DMS 273 treated with DMSO at 0.1 percent for 48 hours (cell line): ENCODE results near the gene MAPK10.
"Not testable (repeated sequence)": the region's sequence is repeated elsewhere in the genome, so short reads cannot be mapped to it uniquely, and the experiment has no call there.

Experiments
- DNase-seq: peaks from one replicate; lab custom pipeline; 2025; lab: John Stamatoyannopoulos, UW

Gene MAPK10

DNA sequence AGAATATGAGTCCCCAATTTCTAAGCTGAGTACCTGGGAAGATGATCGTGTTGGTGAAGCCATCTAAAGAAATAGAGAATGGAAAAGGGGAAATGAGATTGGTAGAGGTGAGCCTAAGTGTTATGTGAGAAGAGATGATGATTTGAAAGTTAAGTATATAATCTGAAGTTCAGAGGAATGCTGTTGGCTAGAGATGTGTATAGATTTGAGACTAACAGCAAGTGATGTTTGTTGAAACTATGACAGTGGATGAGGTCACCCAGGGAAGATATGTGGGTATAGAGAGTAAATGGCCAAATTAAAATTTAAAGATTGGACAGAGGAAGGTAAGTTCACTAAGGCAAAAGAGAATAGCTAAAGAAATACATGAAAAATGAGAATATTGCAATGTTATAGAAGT is 324.2 kb downstream of the MAPK10 start:
- DNase-seq: no peak

DNA sequence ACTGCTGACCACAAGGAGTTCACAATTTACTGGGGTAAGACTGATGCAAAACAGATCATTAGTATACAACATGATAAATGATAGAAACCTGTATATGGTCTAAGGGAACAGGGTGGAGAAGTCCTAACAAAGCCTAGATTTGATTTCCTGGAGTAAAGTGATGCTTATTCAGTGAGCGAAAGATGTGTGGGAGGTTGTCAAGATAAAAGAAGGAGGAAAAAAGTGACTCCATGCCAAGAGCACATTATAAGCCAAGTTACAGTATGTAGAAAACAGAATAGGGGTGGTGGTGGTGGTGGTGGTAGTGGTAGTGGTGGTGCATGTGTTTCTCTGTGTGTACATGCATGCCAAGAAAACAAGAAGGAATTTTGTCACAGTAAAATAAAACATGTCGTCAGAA is 325.2 kb downstream of the MAPK10 start:
- DNase-seq: no peak

DNA sequence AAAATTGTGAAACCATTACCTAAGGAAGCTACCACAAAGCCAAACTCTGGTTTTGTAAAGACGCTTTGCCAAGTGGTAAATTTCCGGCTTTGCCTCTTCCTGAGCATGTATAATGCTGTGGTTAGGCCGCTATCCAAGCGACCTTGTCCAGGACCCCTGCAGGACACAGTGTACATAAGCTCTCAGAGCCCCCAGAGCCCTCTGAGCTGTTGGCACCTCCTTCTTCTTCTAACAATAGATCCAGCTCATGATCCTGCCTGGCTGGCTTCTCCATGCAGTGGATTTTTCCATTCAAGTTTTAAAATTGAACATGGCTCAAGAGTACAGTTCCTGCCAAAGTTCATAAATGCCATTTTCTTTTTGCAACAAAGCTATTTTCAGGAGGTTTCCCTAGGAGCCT is 326.7 kb downstream of the MAPK10 start:
- DNase-seq: no peak

DNA sequence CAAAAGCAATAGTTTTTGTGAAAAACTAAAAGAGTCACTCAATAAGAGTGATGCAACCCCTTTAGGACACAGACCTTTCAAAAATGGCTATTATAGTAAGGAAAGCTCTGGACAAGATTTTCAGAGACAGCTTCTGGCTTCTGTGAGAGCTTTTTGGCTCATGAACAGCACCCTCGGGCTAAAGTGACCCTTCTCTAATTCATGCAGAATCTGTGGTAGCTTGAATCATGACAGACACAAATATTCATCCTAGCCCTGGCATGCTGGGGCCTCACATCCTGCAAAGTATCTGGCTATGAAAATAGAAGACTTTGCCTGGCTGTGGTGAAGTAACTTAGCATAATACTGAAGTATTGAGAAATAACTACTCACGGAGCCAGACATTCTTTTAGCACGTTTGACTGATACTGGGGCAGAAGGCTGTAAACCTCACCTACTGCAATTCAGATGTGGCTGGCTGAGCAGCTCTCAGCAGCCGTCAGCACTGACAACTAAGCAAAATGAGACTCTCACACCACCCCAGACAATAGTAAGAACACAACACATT is 327.3 kb downstream of the MAPK10 start:
- DNase-seq: no peak

DNA sequence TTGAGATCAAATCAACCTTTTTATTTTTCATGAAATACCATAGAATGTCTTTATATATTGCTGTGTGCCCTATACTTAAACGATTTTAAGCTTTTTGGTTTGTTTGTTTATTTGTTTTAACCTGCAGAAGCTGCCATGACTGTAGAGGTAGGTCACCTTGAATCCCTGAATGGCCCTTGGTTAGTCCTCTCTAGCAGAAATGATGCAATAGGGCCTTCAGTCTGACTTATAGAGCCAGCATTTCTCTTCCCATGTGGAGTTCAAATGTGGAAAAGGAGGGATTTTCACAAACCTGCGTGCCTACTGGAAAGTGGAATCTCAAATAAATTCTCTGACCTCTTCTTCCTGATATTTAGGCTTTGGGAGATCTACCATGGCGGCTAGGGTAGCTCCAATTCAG is 327.9 kb downstream of the MAPK10 start:
- no peak for DNase-seq

DNA sequence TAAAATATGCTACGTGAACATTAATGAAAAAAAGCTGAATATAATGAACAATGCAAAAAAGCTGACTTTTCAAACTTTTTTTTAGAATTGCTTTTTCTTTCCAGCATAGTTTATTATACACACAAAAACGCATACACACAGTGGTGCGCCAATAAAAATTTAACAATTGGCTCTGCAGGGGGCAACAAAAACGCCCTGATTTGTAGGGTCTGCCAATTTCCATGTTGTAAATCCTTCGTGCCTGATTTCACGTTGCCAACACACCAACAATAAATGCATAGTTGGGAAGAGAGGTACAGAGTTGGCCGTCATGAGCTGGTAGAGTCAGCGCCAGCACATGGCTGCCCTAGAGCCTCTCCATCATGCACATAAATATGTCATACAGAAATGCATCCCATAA is 333.1 kb downstream of the MAPK10 start:
- DNase-seq: no peak

DNA sequence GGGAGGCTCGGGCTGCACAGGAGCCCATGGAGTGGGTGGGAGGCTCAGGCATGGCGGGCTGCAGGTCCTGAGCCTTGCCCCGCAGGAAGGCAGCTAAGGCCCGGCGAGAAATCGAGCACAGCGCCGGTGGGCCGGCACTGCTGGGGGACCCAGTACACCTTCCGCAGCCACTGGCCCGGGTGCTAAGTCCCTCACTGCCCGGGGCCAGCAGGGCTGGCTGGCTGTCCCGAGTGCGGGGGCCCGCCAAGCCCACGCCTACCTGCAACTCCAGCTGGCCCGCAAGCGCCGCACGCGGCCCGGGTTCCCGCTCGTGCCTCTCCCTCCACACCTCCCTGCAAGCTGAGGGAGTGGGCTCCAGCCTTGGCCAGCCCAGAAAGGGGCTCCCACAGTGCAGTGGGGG is 338.2 kb downstream of the MAPK10 start:
- not testable (repeated sequence) for DNase-seq

DNA sequence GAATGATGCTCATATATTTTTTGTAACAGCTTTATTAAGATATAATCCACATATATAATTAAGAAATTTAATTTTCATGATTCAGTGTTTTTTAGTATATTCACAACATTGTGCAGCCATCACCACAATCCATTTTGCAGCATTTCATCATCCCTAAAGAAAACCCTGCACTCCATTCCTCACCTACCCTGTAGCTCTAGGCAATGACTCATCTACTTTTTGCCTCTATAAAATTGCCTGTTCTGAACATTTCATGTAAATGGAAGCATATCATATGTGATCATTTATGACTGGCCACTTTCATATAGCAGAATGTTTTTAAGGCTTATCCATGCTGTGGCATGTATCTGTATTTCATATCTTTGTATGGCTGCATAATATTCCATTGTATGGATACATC is 339.9 kb downstream of the MAPK10 start:
- no peak for DNase-seq

DNA sequence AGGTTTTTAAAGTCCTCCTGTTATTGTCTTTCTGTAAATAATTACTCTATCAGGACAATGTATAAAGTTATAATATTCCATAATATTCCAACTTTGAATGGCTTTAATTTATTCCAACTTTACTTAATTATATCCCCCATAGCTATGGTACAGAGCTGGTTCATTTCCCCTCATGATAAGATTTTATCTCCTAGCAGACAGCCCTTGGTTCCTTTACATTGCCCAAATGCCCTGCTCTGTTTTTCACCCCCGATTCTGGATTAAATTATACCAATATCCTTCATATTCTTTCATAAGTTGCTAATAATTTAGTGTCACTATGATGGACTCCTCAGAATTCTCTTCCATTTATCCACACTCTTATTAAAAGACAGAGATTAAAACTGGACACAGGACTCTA is 340.5 kb downstream of the MAPK10 start:
- DNase-seq: no peak

DNA sequence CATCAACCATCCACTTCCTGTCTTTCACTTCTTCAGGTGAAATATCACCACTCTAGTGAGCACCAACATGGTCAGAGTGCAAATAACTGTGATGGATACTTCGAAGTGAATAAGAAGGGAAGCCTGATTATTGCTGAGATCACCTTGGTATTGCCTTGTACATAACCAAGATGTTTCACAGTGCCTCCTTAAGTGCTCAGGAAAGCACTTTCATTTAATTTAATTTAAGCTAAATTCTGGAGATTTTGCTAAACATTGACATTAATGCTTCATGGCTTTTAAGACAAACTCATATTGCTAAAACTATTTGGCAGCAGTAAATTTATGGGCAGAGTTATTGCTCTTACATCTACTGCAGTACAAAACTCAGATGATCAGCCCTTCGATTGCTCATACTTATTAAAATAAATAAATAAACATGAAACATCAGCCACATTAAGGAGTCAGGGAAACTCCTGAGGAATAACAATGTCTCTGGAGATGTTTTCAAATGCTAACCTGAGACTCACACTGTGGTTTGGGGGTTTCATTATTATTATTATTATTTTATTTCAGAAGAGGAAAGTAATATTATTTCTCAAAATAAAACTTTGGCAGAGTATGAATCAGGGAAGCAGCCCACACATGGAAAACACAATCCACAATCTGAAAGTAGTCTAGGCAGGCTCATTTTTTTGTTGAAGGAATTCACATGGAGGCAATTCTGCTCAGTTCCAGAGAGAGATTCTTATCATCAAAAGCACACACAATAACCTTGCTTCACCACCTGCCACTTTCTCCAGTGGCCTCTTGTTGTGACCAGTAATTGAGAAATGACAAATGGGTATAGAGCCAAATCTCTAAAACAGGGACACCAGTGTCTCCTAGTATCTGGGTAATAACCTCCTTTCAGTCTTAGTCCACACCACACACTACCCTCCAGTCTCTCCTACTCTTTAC is 344.2 kb downstream of the MAPK10 start:
- DNase-seq: no peak

DNA sequence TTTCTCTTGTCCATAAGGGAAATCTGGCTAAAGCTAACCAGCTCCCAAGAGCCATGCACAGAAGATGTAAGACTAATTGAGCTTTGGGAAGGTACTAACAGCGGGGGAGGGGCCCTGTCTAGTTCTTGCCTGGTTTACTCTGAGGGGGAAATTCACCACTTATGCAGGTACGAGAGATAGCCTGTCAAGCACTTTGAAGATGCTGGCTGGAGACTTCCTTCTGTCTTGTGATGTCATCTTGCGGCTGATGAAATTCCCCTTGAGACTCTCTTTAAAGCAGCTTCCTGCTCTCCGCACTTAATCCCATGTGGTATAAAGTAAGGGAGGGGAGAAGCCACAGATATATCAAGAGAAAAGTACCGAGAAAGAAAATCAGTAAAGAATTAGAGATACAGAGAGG is 345.3 kb downstream of the MAPK10 start:
- no peak for DNase-seq

DNA sequence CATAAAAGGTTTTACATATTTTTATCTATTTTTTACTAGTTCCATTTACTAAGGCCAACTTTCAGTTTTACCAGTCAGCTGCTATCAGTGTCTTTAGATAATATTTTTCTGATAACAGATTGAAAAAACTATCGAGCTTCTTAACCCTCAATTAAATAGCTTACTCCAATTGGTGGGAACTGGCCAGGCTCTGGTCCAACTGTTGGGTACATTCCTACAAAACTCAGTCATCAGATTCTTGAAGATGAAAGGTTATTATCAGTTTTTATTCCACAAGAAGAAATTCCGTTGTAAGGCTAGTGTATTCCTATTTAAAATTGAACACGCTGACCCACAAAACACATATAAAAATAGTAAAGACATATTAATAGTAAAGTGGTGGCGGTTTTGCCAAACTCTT is 346.2 kb downstream of the MAPK10 start:
- no peak for DNase-seq

DNA sequence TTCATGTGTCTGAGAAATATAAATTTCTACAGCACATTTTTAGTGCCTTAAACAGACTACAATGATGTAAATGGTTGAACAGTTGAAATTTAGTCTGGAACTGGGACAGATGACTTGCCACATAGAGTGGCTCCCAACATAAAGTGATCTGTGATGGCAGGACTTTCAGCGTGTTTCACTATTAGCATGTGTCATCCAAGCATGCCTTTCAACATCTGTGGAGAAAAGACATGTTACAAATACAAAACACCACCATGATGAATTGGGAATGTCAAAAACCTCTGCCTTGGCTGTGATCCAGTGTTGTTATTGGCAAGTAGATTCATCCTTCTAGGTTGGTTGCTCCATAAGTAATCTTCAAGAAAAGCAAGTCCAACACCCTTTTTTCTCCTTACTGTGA is 348.7 kb downstream of the MAPK10 start:
- no peak for DNase-seq

DNA sequence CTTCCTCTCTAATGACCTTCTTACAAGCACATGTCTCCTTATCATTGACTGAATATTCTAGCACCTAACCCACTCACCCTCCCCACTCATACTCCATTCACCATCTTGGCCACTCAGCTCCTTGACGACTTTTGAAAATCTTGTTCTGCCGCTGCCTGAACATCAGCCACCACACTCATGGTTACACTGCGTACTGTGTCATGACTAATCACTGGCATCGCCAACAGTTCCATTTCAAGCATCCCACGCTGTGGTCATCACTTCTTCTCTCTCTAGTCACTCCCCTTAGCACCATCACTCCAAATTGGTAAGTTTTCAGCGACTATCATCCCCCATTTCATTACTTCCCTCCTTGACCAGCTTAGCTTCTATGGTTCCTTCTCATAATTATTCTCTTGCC is 352.8 kb downstream of the MAPK10 start:
- DNase-seq: no peak

DNA sequence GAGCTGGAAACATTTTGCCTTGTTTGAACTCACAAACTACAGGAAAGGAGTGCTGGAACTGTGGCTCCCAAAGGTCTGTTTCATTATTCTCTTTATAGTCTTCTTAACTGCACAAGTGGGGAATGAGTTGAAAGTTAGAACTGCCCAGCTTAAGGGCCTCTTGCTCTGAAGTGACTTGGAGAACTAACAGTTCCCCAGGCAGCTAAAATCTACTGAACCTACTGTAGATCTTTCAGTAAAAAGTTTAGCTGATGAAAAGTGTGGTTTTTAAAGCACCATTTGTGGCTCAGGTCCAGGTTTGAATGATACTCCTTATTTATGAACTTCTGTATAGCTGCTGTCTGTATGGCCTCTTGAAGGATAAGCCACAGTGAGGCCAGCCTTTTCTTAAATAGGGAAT is 353.8 kb downstream of the MAPK10 start:
- DNase-seq: no peak

DNA sequence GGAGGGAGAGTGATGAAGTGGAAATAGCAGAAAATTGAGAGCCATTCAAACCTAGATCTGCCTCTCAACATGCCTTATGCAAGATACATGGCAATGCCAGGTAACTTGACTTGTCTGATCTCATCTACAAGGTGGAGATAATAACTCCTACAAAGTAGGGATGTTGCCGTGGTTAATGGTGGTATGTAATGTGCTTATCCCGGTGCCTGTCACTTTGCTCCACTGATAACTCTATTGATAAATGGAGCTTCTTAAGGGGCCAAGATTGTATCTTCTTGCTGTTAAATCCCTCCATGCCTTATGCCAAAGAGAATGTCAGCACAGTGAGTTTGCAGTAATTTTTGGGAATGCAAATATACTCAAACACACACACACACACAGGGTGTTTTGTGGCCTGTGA is 355.8 kb downstream of the MAPK10 start:
- DNase-seq: no peak

DNA sequence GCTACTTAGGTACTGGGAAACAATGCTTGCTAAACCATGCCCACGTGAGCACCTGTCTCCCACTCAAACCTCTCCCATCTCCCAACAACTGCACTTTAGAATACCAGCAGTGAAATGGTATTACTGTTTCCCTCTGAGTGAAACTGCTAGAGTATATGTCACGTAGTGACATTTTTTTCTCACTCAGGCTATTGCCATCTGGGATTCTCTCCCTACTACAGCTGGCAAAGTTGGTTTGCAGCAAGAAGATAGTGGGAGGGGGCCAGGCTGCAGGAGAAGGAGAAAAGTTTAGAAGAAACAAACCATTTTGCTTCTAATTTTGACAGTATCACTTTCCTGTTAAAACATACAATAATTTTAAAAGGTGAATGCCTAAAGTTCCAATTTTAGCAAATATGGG is 358.3 kb downstream of the MAPK10 start:
- DNase-seq: no peak

DNA sequence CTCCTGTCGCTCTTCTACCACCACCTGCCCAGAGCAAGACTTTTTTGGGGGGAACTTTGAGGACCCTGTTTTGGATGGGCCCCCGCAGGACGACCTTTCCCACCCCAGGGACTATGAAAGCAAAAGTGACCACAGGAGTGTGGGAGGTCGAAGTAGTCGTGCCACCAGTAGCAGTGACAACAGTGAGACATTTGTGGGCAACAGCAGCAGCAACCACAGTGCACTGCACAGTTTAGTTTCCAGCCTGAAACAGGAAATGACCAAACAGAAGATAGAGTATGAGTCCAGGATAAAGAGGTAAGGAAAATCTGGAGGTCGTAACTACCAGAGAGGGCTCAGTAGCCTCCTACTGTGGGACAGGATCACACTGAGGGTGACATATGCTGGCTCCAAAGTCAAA is 364.5 kb downstream of the MAPK10 start:
- no peak for DNase-seq

DNA sequence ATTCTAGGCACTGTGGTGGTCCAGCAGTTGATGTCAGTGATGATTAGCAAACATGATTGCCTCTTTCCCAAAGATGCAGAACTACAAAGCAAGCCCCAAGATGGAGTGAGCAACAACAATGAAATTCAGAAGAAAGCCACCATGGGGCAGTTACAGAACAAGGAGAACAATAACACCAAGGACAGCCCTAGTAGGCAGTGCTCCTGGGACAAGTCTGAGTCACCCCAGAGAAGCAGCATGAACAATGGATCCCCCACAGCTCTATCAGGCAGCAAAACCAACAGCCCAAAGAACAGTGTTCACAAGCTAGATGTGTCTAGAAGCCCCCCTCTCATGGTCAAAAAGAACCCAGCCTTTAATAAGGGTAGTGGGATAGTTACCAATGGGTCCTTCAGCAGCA is 365.3 kb downstream of the MAPK10 start:
- no peak for DNase-seq

DNA sequence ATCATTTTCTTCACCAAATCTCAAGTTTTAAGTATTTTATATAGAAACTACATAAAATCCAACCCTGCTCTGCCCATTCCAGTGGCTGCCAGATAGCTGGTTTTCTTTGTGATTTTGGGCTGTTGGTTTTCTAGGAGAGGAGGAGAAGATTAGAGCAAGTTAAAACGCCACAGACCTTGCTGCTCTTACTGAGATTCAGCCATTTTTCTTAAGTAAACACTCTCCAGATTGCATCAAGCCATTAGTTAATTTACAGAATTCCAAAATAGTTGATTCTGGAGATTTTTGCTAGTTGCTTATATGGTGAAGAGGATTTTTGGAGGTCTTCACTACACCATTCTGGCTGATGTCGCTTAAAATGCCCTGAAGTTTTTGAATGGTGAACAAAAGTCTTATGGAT is 366.2 kb downstream of the MAPK10 start:
- DNase-seq: no peak

DNA sequence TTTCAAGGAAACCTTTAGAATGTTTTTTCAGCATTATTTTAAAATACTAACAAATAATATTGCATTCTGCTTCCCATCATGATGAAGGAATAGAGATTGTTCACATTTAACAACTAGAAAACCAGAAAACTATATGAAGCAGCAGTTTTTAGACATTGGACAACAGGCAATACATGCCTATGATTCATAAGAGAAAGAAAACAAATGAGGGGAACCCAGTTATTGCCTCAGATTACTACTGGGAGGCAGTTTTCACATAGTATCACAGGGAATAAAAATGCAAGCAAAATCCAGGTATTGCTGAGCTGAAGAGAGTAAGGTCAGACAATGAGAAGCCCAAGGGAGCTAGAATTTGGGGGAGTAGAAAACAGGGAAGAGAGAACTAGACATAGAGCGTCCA is 373.6 kb downstream of the MAPK10 start:
- no peak for DNase-seq

DNA sequence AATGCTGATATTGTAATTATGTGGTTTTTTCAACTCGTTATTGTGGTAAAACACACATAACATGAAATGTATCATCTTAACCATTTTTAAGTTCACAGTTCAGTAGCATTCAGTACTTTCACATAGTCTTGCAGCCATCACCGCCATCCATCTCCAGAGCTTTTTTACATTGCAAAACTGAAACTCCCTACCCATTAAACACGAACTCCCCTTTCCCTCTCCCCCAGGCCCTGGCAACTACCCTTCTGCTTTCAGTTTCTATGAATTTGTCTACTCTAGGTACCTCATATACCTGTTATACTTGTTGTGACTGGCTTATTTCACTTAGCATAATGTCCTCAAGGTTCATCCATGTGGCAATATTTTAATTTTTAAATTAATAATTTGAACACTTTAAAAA is 380.6 kb downstream of the MAPK10 start:
- no peak for DNase-seq

DNA sequence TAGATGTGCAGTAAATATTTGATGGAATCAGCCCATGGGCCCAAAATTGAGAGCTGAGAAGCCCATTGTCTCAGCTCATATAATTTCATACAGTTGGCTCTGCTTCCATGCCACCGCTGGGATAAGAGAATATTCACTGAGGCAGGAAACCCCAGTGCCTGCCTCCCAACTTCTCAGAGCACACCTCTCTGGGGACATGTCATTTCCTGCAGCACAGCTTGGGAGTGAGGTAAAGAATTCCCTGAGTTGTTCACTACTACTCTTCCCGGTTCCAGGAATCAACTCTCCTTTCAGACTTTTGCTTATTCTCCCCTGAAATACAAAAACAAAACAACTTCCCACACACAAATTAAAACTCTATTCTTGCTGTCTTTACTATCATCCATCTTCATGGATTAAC is 389.3 kb downstream of the MAPK10 start:
- no peak for DNase-seq
